Measurements from ENCODE around the gene DCAF6. TPM values are rescaled to one million over a fixed set of nuclear protein-coding genes. Genes with fewer than 3 reads are reported as not detected.

Gene DCAF6
- total RNA-seq, 2 experiments from 2014 or later = 23.2 to 30.6 TPM

- Histone ChIP-seq H4K20me1 (ENCODE audit: insufficient read depth, low read length) (no peaks in the 10 kb centered on the region), H3K27ac (ENCODE audit: low read depth, low read length, poor library complexity, severe bottlenecking) (no peak overlapping the region), H3K4me2 (ENCODE audit: low read length) (no peak overlapping the region), H3K79me2 (ENCODE audit: insufficient read depth, low read depth, low read length) (no peaks in the 10 kb centered on the region), H3K9me3 (ENCODE audit: low read length) (no peaks in the 10 kb centered on the region), H3K9me2 (ENCODE audit: insufficient read depth, low read length) (no peaks in the 10 kb centered on the region), H3K4me1 (ENCODE audit: insufficient read depth, low read length, poor library complexity, severe bottlenecking) (peaks cover 11% of the 10 kb centered on the region), H2AFZ (ENCODE audit: low read length) (no peak overlapping the region), H3K4me3 (ENCODE audit: low read depth, low read length, poor library complexity, severe bottlenecking) (no peak overlapping the region), H3K36me3 (ENCODE audit: insufficient read depth, low read length) (no peaks in the 10 kb centered on the region)
- TF ChIP-seq EZH2phosphoT487 (IDR thresholded peaks at IDR 0.05; ENCODE audit: borderline replicate concordance, low read depth, low read length) (no peak), CTCF (conservative IDR thresholded peaks at IDR 0.05; ENCODE audit: low read length) (no peak)
- CTCF ChIA-PET (ENCODE audit: unreplicated experiment) = no interaction called here
- no peak for DNase-seq (ENCODE audit: low spot score)
- intact Hi-C loops (cut with micrococcal nuclease; ENCODE audit: unreplicated experiment) = loop anchor here (5.0 kb wide), 1 partner anchor 181 kb away; no protein-coding TSS in a partner anchor
- no TSS peak for BruUV-seq (replicated peaks)
- POLR2A ChIA-PET = interaction anchor here (0.8 kb wide), 1 partner anchor 21 kb away, joined by 3 read pairs; no protein-coding TSS in a partner anchor
These were observed 35.6 kb upstream of the DCAF6 start for GRCh38 chr1:167900907-167901306.

GRCh38 chr1:167904652-167905130, 31.8 kb upstream of the DCAF6 start:
- intact Hi-C loops (cut with micrococcal nuclease; ENCODE audit: unreplicated experiment) = loop anchor here (5.0 kb wide), 1 partner anchor 178 kb away; no protein-coding TSS in a partner anchor
- no peak for TF ChIP-seq CTCF (conservative IDR thresholded peaks at IDR 0.05; ENCODE audit: low read length)
- no peak for TF ChIP-seq EZH2phosphoT487 (IDR thresholded peaks at IDR 0.05; ENCODE audit: borderline replicate concordance, low read depth, low read length)
- Histone ChIP-seq H3K27ac (ENCODE audit: low read depth, low read length, poor library complexity, severe bottlenecking) (no peak overlapping the region), H3K4me3 (ENCODE audit: low read depth, low read length, poor library complexity, severe bottlenecking) (no peak overlapping the region), H3K4me1 (ENCODE audit: insufficient read depth, low read length, poor library complexity, severe bottlenecking) (peaks cover 6% of the 10 kb centered on the region), H2AFZ (ENCODE audit: low read length) (no peak overlapping the region), H3K9me2 (ENCODE audit: insufficient read depth, low read length) (no peaks in the 10 kb centered on the region), H3K36me3 (ENCODE audit: insufficient read depth, low read length) (no peaks in the 10 kb centered on the region), H4K20me1 (ENCODE audit: insufficient read depth, low read length) (no peaks in the 10 kb centered on the region), H3K9me3 (ENCODE audit: low read length) (peaks cover 11% of the 10 kb centered on the region; the same call in 1 of the 2 replicates), H3K4me2 (ENCODE audit: low read length) (no peak overlapping the region), H3K79me2 (ENCODE audit: insufficient read depth, low read depth, low read length) (no peaks in the 10 kb centered on the region)
- ChIA-PET CTCF (ENCODE audit: unreplicated experiment) (no interaction called here), POLR2A (interaction anchor here (1.0 to 1.6 kb wide), 3 partner anchors 9 to 17 kb away, joined by 3 to 7 read pairs (median 4); partner anchors contain the start of gene ADCY10)
- no peak for DNase-seq (ENCODE audit: low spot score)
- no TSS peak for BruUV-seq (replicated peaks)

- Histone ChIP-seq H3K79me2 (ENCODE audit: insufficient read depth, low read depth, low read length) (no peaks in the 10 kb centered on the region), H2AFZ (ENCODE audit: low read length) (no peak overlapping the region), H4K20me1 (ENCODE audit: insufficient read depth, low read length) (no peaks in the 10 kb centered on the region), H3K36me3 (ENCODE audit: insufficient read depth, low read length) (no peaks in the 10 kb centered on the region), H3K9me2 (ENCODE audit: insufficient read depth, low read length) (no peaks in the 10 kb centered on the region), H3K4me1 (ENCODE audit: insufficient read depth, low read length, poor library complexity, severe bottlenecking) (peaks cover under 1% of the 10 kb centered on the region), H3K4me2 (ENCODE audit: low read length) (no peak overlapping the region), H3K4me3 (ENCODE audit: low read depth, low read length, poor library complexity, severe bottlenecking) (no peak overlapping the region), H3K27ac (ENCODE audit: low read depth, low read length, poor library complexity, severe bottlenecking) (no peak overlapping the region), H3K9me3 (ENCODE audit: low read length) (peaks cover 16% of the 10 kb centered on the region; the same call in 1 of the 2 replicates)
- no peak for TF ChIP-seq CTCF (conservative IDR thresholded peaks at IDR 0.05; ENCODE audit: low read length)
- no TSS peak for BruUV-seq (replicated peaks)
- intact Hi-C loops (cut with micrococcal nuclease; ENCODE audit: unreplicated experiment) = no loop called here
- POLR2A ChIA-PET = interaction anchor here (1.0 to 1.3 kb wide), 2 partner anchors 9 to 16 kb away, joined by 3 to 4 read pairs; partner anchors contain the start of gene ADCY10
- CTCF ChIA-PET (ENCODE audit: unreplicated experiment) = no interaction called here
- no peak for DNase-seq (ENCODE audit: low spot score)
These were observed 31.3 kb upstream of the DCAF6 start for GRCh38 chr1:167905182-167905581.
